GM19463 (cell line): ENCODE measurements around the gene IL21R.
"Not testable (repeated sequence)": the region's sequence is repeated elsewhere in the genome, so short reads cannot be mapped to it uniquely, and the experiment has no call there.

ENCODE experiments used
- ATAC-seq: cut with Tn5 transposase; IDR thresholded peaks from one replicate; pipeline ENCODE4 v1.9.1; 2021; ENCODE audit warnings: mild to moderate bottlenecking, moderate library complexity; ENCODE audit not compliant: unreplicated experiment

IL21R gene

DNA sequence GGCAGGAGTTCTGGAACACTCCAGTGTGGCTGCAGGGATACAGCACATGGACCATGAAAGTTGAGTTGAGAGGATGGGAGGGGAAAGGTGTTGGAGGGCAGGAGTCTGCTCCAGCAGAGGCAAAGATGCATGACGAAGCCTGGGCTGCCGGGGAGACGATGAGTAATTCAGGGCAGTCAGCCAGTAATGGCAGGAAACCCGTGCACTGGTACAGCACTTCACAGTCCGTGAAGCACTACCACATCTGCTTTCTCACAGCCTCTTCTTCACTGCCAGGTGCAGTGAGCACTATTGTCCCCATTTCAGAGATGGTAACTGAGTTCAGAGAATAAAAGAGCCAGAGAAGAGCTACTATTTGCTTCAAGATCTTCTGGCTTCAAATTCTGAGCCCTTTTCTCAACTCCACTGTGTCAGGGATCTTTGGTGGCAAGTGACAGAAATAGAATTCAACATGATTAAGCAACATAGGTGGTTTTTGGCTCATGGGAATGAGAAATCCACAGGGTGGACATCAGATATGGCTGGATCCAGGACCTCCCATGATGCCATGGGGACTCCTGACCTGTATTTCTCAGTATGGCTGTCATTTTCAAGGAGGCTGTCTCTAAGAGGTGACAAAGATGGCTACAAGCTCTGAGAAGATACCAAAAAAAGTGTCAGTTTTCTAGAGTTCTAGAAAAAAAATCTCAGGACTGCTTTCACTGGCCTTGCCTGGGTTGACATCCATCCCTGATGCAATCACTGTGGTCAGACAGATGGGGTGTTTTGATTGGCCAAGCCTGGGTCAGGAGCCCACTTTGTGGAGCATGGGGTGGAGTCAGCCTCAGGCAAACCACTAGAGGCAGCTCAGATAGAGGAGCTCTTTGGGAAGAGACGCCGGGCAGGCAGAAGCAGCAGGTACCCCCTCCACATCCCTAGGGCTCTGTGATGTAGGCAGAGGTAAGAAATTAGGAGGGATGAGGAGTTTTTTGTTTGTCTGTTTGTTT lies 24.7 kb downstream of the IL21R start:
- peak; percentile 75 for ATAC-seq

DNA sequence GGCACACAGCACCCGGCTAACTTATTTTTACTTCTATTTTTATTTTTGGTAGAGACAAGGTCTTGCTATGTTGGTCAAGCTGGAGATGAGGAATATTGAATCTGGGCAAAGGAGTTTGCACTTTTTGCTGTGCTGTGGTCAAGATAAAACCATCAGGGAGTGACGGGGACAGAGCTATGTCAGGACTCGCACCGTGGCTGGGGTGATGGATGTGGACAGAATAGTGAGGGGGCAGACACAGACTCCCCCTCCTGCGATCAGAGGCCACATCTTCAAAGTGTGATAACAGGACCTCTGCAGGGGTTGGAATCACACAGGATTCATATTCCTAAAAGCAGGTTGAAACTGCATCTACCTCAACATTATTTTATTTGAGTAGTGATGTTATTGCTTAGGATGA lies 25.6 kb downstream of the IL21R start:
- ATAC-seq, result no peak

DNA sequence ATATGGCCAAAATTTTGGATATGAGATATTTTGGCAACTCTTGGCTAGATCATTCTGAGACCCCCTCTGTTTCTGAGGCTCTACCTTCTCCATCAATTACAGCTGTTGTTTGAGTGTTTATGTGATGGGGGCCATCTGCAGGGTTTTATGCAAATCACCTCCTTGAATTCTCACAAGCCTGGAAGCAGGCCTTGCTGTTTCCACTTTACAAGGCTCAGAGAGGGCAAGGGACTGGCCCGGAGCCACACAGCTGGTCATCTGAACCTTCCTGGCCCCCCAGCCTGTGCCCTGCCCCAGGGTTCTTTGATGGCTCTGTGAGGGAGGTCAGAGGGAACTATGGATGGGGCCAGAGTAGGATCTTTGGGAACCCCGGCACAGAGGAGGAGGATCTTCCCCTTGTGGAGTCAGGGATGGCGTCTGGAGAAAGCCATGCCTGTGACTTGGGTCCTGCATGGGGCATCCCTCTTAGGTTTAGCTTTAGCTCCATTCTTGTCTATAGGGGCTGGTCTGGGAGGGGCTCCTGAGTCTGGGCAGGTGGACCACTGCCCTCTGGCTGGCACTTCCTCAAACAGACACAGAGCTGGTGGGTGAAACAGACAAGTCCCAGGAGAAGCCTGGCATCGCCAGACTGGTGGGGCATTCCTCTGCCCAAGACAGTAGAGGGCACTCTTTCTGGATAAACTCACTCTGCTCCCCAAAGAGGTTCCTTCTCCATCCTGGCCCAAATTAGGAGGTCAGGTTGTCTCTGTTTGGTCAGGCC lies 26.2 kb downstream of the IL21R start:
- no peak for ATAC-seq

GRCh38 chr16:27429330-27429871 lies 27.4 kb downstream of the IL21R start:
- ATAC-seq, result no peak

- ATAC-seq, result no peak
These were observed 28.0 kb downstream of the IL21R start for GRCh38 chr16:27429981-27430441.

DNA sequence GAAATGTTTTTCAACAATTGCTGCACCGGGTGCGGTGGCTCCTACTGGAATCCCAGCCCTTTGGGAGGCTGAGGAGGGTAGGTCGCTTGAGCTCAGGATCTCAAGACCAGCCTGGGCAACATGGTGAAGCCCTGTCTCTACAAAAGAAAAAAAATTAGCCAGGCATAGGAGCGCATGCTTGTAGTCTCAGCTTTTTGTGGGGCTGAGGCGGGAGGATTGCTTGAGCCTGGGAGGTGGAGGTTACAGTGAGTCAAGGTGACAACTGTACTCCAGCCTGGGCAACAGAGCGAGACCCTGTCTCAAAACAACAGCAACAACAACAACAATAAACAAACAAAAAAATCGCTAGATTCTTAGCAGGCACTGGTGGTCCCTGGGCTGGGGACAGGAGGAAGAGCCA lies 28.5 kb downstream of the IL21R start:
- ATAC-seq, result no peak

DNA sequence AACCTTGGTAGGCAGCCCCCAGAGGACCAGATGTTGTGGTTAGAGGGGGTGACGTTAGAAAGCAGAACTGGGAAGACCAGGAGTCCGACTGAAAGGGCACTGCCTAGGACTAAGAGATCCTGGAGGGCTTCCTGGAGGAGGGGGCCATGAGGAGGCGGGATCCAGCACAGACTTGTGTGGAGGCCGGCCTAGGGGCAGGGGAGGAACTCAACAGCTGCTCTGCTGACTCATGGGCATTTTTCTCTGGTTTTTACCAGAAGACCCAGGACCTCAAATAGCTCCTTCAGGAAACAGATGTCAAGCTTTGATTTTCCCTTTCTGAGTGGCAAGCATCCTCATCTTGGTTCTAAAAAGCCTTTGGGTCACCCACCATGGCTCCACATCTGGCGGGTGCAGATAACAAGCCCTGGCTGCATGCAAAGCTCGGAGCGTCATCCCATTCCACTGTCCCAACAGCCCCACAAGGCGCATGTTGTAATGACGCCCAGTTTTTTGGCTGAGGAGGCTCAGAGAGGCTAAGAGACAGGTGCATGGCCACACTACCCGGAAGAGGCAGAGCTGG lies 29.0 kb downstream of the IL21R start:
- ATAC-seq, result peak; percentile 33

DNA sequence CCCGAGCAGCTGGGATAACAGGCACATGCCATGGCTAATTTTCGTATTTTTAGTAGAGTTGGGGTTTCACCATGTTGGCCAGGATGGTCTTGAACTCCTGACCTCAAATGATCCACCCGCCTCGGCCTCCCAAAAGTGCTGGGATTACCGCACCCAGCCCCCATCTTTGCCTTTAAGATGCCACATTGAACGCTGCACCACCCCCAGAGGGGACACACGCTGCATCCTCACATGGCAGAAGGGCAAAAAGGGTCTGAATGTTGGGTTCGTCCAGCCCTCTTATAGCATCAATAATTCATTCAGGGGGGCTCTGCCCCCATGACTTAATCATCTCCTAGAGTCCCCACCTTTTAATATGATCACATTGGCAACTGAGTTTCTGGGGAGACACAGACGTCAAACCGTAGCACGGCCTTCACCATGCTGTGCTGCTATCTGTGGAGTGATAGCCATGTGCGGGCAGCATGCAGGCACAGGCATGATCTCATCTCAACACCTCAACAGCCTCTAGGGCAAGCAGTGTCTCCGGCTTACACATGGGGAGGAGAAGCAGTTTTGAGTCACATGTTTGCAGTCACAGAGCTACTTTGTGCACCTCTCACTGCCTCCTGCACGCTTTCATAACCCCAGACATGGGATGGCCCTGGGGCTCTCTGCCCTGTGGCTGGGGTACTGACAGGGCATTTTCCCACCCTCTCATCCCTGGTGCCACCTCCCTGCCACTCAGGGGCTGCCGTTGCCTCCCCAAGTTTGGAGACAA lies 30.0 kb downstream of the IL21R start:
- no peak for ATAC-seq

DNA sequence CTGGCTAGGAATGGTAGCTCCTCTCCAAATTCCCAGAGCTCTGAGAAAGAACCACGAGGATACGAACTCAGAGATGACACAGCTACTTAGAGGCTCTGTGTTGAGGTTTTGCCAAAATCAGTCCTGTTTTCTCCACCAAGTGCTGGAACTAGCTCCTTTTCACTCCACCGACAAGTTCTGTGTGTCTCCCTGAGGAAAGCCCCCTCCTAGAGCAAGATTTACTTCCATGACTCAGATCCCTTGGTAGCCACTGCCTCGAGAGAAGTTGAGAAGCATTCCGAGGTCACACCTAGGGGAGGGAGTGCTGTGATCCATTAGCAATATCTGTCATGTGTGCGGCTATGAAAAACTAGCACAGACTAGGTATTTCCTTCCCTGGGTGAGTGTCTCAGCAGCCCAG lies 30.6 kb downstream of the IL21R start:
- ATAC-seq, result no peak

DNA sequence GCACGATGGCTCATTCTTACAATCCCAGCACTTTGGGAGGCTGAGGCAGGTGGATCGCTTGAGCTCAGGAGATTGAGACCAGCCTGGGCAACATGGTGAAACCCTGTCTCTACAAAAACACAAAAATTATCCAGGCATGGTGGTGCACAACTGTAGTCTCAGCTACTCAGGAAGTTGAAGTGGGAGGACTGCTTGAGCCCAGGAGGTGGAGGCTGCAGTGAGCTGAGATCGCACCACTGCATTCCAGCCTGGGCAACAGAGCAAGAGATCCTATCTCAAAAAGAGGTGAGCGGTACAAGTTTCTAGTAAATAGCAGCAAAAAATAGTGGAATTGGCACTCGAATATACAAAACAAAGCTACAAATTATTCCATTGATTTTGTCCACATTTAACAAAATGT lies 31.2 kb downstream of the IL21R start:
- not testable (repeated sequence) for ATAC-seq

DNA sequence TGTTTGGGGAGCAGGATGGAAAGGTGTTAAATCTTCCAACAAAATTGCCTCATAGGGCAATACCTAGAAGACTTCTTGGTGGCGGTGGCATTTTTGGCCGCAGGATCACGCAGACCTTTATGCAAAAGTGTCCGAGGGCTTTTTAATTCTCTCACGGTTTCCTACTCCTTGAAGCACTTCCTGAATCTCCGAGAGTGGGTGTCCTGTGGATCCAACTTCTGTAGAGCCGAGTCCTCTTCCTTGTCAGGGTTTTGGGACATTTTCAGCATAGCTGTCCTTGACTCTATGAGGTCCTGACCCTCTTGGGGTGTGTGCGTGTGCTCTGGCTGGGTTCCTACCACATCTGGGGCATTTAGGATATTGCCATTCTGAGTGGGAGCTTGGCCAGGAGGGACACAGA lies 31.7 kb downstream of the IL21R start:
- ATAC-seq, result no peak

- no peak for ATAC-seq
These were observed 32.4 kb downstream of the IL21R start for GRCh38 chr16:27434141-27435051.

DNA sequence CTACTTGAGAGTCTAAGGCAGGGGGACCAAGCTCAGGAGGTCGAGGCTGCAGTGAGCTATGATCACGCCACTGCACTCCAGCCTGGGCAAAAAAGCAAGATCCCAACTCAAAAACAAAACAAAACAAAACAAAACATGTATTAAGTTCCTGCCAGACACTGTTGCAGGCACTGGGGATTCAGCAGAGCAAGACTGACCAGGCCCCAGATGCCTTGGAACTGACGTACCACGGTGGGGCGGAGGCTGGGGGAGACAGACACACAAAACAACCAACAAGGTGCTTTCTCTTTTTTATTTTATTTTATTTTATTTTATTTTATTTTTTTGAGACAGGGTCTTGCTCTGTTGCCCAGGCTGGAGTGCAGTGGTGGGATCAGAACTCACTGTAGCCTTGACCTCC lies 33.2 kb downstream of the IL21R start:
- not testable (repeated sequence) for ATAC-seq

- ATAC-seq, result no peak
These were observed 34.1 kb downstream of the IL21R start for GRCh38 chr16:27436065-27436464.

DNA sequence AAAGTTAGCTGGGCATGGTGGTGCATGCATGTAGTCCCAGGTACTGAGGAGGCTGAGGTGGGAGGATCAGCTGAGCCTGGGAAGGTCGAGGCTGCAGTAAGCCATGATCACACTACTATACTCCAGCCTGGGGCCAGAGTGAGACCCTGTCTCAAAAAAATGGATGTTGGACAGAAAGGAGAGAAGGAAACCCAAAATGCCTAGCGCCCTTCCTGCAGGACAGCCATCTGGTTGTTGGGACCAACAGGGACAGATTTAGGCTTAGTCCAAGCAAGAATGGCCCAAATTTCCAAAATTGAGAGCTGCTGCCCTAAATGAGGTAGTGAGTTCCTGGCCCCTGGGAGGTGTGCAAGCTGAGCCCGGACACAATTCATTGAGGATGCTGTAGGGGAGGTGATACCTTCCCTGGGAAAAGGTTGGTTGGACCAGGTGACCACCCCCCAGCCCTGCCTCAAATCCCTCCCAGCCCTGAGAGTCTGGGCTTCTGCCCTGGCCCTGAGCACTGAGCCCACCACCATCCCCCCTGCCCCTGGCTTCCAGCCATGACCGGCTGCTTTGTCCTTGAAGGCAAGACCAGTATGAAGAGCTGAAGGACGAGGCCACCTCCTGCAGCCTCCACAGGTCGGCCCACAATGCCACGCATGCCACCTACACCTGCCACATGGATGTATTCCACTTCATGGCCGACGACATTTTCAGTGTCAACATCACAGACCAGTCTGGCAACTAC lies 35.1 kb downstream of the IL21R start:
- ATAC-seq, result no peak

DNA sequence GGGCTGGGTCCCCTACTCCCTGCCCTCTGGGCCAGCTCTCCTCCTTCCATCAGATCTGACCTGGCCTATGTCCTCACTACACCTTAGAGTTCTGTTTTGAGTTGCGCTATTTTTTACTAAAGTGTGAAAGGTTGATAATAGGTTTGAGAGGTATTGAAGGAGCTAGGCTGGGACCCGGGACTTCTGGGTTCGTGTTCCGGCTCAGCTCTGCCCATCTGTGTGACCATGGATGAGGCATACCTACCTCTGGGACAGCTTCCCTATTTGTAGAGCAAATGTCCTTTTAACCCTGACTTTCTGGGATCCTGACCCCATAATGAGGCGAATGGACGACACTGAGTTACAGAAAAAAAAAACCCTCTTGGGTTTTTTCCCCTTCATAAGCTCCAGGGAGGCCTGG lies 36.0 kb downstream of the IL21R start:
- ATAC-seq, result no peak

DNA sequence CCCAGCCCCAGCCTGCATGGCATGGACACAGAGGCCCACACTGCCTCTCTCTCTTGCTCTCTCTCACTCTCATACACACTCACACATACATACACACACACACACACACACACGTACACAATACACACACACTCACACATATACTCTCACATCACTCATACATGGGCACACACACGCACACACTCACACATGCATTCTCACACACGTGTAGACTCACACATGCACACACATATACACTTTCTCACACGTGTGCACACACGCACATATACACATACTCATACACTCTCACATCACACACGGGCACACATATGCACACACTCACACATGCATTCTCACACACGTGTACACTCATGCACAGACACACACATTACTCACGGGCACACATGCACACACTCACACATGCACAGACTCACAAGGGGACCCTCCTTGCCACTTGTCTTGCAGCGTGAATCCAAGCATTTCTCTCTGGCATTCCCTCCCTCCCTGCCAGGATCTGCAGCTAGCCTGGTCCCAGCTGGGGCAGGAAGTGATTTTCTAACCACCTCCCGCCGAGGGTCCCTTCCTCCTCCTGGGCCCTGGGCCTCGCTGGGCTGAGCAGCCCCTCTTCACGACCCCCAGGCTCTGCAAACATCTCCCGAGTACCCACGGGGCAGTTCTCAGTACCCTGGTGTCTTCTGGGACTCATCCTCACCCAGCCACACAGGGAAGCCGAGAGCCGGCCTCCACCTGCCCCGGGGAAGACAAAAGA lies 37.5 kb downstream of the IL21R start:
- no peak for ATAC-seq

- ATAC-seq, result no peak
These were observed 39.3 kb downstream of the IL21R start for GRCh38 chr16:27441276-27441675.
